ENCODE data around the gene ZNF804A.

- TF ChIP-seq POLR2A (IDR thresholded peaks at IDR 0.05) (no peak), CTCF (IDR thresholded peaks at IDR 0.05) (no peak), POLR2AphosphoS5 (IDR thresholded peaks at IDR 0.05) (no peak), EP300 (IDR thresholded peaks at IDR 0.05) (no peak)
These were observed 748 bp upstream of the ZNF804A start for GRCh38 chr2:184597571-184597991.
